A673 (cell line): Measurements from ENCODE around the gene MYRFL.

Source experiments
- EZH2 ChIP-seq: fragments of 200-600 bp; sonication (generic); IDR thresholded peaks from 2 replicates; pipeline ENCODE4 v1.6.1; 2017; ENCODE audit warnings: borderline replicate concordance, low read depth, mild to moderate bottlenecking, mixed read lengths, antibody characterized with exemption, low read length; ENCODE audit not compliant: poor library complexity, severe bottlenecking
- TF ChIP-seq, protein P1 (sequence below): fragments of 300-800, 200-600 bp; sonication (generic); conservative IDR thresholded peaks from 2 replicates; pipeline ENCODE4 v1.5.1; 2017; ENCODE audit warnings: low read depth, mild to moderate bottlenecking, antibody characterized with exemption, low read length, moderate library complexity, mixed read lengths

DNA sequence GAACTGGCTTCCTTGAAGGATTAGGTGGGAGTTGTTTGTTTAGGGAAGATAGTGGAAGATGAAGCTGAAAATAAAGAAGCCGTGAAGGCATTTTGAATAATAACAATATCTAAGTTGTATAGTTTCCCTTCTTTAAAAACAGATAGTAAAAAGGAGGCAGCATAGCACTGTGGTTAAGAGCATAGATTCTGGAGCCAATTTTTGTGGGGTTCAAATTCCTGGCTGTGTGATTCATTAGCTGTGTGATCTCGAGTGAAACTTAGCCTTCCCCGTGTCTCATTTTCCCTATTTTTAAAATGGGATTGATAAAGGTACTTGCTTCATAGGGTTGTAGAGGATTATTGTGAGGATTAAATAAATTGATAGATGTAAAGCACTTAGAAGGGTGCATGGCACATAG is 104.5 kb downstream of the MYRFL start:
- TF ChIP-seq EZH2 = no peak
- TF ChIP-seq, protein P1, sequence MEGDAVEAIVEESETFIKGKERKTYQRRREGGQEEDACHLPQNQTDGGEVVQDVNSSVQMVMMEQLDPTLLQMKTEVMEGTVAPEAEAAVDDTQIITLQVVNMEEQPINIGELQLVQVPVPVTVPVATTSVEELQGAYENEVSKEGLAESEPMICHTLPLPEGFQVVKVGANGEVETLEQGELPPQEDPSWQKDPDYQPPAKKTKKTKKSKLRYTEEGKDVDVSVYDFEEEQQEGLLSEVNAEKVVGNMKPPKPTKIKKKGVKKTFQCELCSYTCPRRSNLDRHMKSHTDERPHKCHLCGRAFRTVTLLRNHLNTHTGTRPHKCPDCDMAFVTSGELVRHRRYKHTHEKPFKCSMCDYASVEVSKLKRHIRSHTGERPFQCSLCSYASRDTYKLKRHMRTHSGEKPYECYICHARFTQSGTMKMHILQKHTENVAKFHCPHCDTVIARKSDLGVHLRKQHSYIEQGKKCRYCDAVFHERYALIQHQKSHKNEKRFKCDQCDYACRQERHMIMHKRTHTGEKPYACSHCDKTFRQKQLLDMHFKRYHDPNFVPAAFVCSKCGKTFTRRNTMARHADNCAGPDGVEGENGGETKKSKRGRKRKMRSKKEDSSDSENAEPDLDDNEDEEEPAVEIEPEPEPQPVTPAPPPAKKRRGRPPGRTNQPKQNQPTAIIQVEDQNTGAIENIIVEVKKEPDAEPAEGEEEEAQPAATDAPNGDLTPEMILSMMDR = no peak
